IMR-90 (cell line): ENCODE data around the gene PRKCA. TPM values are rescaled to one million over a fixed set of nuclear protein-coding genes. Genes with fewer than 3 reads are reported as not detected.
A peak's percentile ranks its signal among the peaks of the same experiment; 100 is the strongest.

Experiments
- ATAC-seq: fragments of 200-7000 bp; cut with Tn5 transposase; 2 replicates; pipeline ENCODE4 v1.9.1; 2020; ENCODE audit warnings: low read depth, mild to moderate bottlenecking, moderate library complexity
- BruUV-seq: library from RNA; stranded (reverse); fragments of 400-500 nt; replicated peaks from 2 replicates; lab custom pipeline; 2021; lab: Mats Ljungman, UMichigan
- CTCF ChIA-PET: fragments of 300-600 bp; formaldehyde crosslinking; extraction: SDS; loops from one replicate; lab custom pipeline; 2021; ENCODE audit warnings: antibody characterized with exemption; lab: Yijun Ruan, JAX
- POLR2A ChIA-PET: fragments of 300-600 bp; sonication (Branson Sonifier 250); formaldehyde crosslinking; loops from one replicate; lab custom pipeline; 2022; ENCODE audit warnings: antibody characterized with exemption; ENCODE audit not compliant: unreplicated experiment; lab: Charles Lee
- DNase-seq: peaks from one replicate; pipeline ENCODE4 v3.0.0; 2013
- H2AFZ ChIP-seq: replicated peaks from 2 replicates; pipeline ENCODE3; 2013; ENCODE audit warnings: low read length, mild to moderate bottlenecking; ENCODE audit not compliant: poor library complexity
- H2AK5ac ChIP-seq: 2 replicates; pipeline ENCODE4 v1.6.1; 2013; ENCODE audit warnings: low read depth, low read length, inconsistent platforms
- H2AK9ac ChIP-seq: replicated peaks from 2 replicates; pipeline ENCODE3; 2013; ENCODE audit warnings: mild to moderate bottlenecking, low read depth, low read length, moderate library complexity; ENCODE audit not compliant: poor library complexity
- H2BK120ac ChIP-seq: 2 replicates; pipeline ENCODE4 v1.6.1; 2013; ENCODE audit warnings: low read depth, low read length, inconsistent platforms
- H2BK15ac ChIP-seq: 3 replicates; pipeline ENCODE4 v1.6.1; 2013; ENCODE audit warnings: low read depth, low read length, inconsistent platforms
- H2BK20ac ChIP-seq: 2 replicates; pipeline ENCODE4 v1.6.1; 2013; ENCODE audit warnings: low read depth, mild to moderate bottlenecking, inconsistent platforms, low read length, moderate library complexity
- H2BK5ac ChIP-seq: 2 replicates; pipeline ENCODE4 v1.6.1; 2013; ENCODE audit warnings: mild to moderate bottlenecking, low read depth, low read length, inconsistent platforms; ENCODE audit not compliant: poor library complexity, severe bottlenecking
- H3K14ac ChIP-seq: replicated peaks from 2 replicates; pipeline ENCODE4 v1.6.1; 2013; ENCODE audit warnings: low read depth, low read length, inconsistent platforms
- H3K18ac ChIP-seq: 2 replicates; pipeline ENCODE4 v1.6.1; 2013; ENCODE audit warnings: low read depth, low read length, control low read depth
- H3K23ac ChIP-seq: 2 replicates; pipeline ENCODE4 v1.6.1; 2013; ENCODE audit warnings: low read depth, low read length, inconsistent platforms
- H3K27ac ChIP-seq: 2 replicates; pipeline ENCODE4 v1.5.1; 2013; ENCODE audit warnings: mild to moderate bottlenecking, control low read depth, low read length; ENCODE audit not compliant: insufficient read depth
- H3K27me3 ChIP-seq: 2 replicates; pipeline ENCODE4 v1.6.1; 2013; ENCODE audit warnings: low read length; ENCODE audit not compliant: control insufficient read depth, insufficient read depth
- H3K36me3 ChIP-seq: 2 replicates; pipeline ENCODE4 v1.6.1; 2013; ENCODE audit warnings: low read length, mixed read lengths; ENCODE audit not compliant: control insufficient read depth, insufficient read depth
- H3K4ac ChIP-seq: 2 replicates; pipeline ENCODE4 v1.6.1; 2013; ENCODE audit warnings: low read depth, low read length, inconsistent platforms
- H3K4me1 ChIP-seq: 2 replicates; pipeline ENCODE4 v1.6.1; 2013; ENCODE audit warnings: low read length, mixed read lengths; ENCODE audit not compliant: control insufficient read depth, insufficient read depth
- H3K4me2 ChIP-seq: 2 replicates; pipeline ENCODE4 v1.6.1; 2013; ENCODE audit warnings: low read depth, mild to moderate bottlenecking, control low read depth, low read length, moderate library complexity
- H3K4me3 ChIP-seq: 2 replicates; pipeline ENCODE4 v1.5.1; 2013; ENCODE audit warnings: low read depth, mild to moderate bottlenecking, control low read depth, low read length, moderate library complexity; ENCODE audit not compliant: insufficient read depth
- H3K56ac ChIP-seq: 2 replicates; pipeline ENCODE4 v1.6.1; 2013; ENCODE audit warnings: low read length, inconsistent platforms; ENCODE audit not compliant: insufficient read depth; ENCODE audit errors: extremely low read depth
- H3K79me1 ChIP-seq, 2 experiments: 2 replicates each; pipeline ENCODE4 v1.6.1; 2013; ENCODE audit warnings: low read length in 2 of 2, inconsistent platforms in 1 of 2, low read depth in 1 of 2
- H3K9ac ChIP-seq: 2 replicates; pipeline ENCODE4 v1.6.1; 2013; ENCODE audit warnings: low read depth, low read length, control low read depth
- H3K9me1 ChIP-seq: 2 replicates; pipeline ENCODE4 v1.6.1; 2013; ENCODE audit warnings: low read length, inconsistent platforms; ENCODE audit not compliant: insufficient read depth
- H3K9me3 ChIP-seq: 2 replicates; pipeline ENCODE4 v1.6.1; 2013; ENCODE audit warnings: low read length; ENCODE audit not compliant: control insufficient read depth, insufficient read depth
- H4K20me1 ChIP-seq: 2 replicates; pipeline ENCODE4 v1.6.1; 2013; ENCODE audit warnings: low read length, inconsistent platforms; ENCODE audit not compliant: insufficient read depth
- H4K5ac ChIP-seq: 2 replicates; pipeline ENCODE4 v1.6.1; 2013; ENCODE audit warnings: mild to moderate bottlenecking, low read depth, low read length, control low read depth
- H4K8ac ChIP-seq, 2 experiments: 2 replicates each; pipeline ENCODE4 v1.6.1; 2013; ENCODE audit warnings: low read depth in 2 of 2, low read length in 2 of 2, control low read depth in 1 of 2, inconsistent platforms in 1 of 2
- H4K91ac ChIP-seq: 2 replicates; pipeline ENCODE4 v1.6.1; 2013; ENCODE audit warnings: low read depth, low read length, inconsistent platforms; ENCODE audit not compliant: insufficient read depth
- BHLHE40 ChIP-seq: fragments of 150-350 bp; IDR thresholded peaks from 2 replicates; pipeline ENCODE4 v1.6.1; 2016; ENCODE audit warnings: mild to moderate bottlenecking, low read depth, low read length
- CHD1 ChIP-seq: IDR thresholded peaks from 2 replicates; pipeline ENCODE4 v1.6.1; 2012; ENCODE audit warnings: low read depth, low read length, improper control_type of control experiment
- CTCF ChIP-seq: conservative IDR thresholded peaks from 2 replicates; pipeline ENCODE4 v1.5.1; 2012; ENCODE audit warnings: mild to moderate bottlenecking, low read depth, low read length, improper control_type of control experiment
- FOS ChIP-seq: fragments of 150-350 bp; IDR thresholded peaks from 2 replicates; pipeline ENCODE4 v1.6.1; 2016; ENCODE audit warnings: low read depth, low read length
- MAFK ChIP-seq: IDR thresholded peaks from 2 replicates; pipeline ENCODE4 v1.6.1; 2012; ENCODE audit warnings: low read depth, low read length, improper control_type of control experiment
- MAZ ChIP-seq: IDR thresholded peaks from 2 replicates; pipeline ENCODE4 v1.6.1; 2012; ENCODE audit warnings: low read depth, mild to moderate bottlenecking, low read length, improper control_type of control experiment, moderate library complexity, borderline replicate concordance
- RAD21 ChIP-seq: IDR thresholded peaks from 2 replicates; pipeline ENCODE4 v1.6.1; 2012; ENCODE audit warnings: low read length, improper control_type of control experiment
- SMC3 ChIP-seq: fragments of 150-350 bp; IDR thresholded peaks from 2 replicates; pipeline ENCODE4 v1.6.1; 2016; ENCODE audit warnings: low read depth, mild to moderate bottlenecking, antibody characterized with exemption, low read length, moderate library complexity
- WGBS, 2 experiments: methylation state at CpG; one replicate each; pipeline versions ENCODE4 v1.1.5 to v1.1.7; 2013; ENCODE audit warnings: missing lambda C conversion rate in 2 of 2; ENCODE audit not compliant: insufficient read length in 1 of 2; ENCODE audit errors: extremely low coverage in 2 of 2; 5-methylcytosine and 5-hydroxymethylcytosine counted together
- dilution Hi-C: fragments of 300-500 bp; cut with HindIII; formaldehyde crosslinking; loops from one replicate; pipeline ENCODE4 v1.14.3; 2018; ENCODE audit warnings: low sequenced_read_pairs; ENCODE audit not compliant: unreplicated experiment
- in situ Hi-C: fragments of 300-500 bp; cut with MboI; formaldehyde crosslinking; loops from 3 replicates; pipeline ENCODE4 v1.14.3; 2019; ENCODE audit warnings: low sequenced_read_pairs, inconsistent platforms, mixed read lengths
- intact Hi-C: fragments of 100-400 bp; cut with micrococcal nuclease; formaldehyde crosslinking; loops from 2 replicates; pipeline ENCODE4 v1.10.0; 2022
- polyA plus RNA-seq, 3 experiments: library from polyadenylated mRNA; depleted of rRNA; stranded (reverse); fragments of >200 nt; gene quantifications; 2 replicates each; pipeline ENCODE4 v1.2.3, GENCODE V29; 2012; ENCODE audit warnings: low replicate concordance in 1 of 3
- total RNA-seq: library from RNA; depleted of rRNA; stranded (reverse); fragments of >200 nt; gene quantifications from 2 replicates; pipeline ENCODE4 v1.2.3, GENCODE V29; 2012

PRKCA gene
- total and polyA plus RNA-seq, 2 of the 4 experiments (the other 2 are of a cell fraction): 31.0 to 46.0 TPM

- in situ Hi-C loops (no loop called here), dilution Hi-C loops (no loop called here), intact Hi-C loops (no loop called here)
- Histone ChIP-seq H3K4me1 (peaks cover 30% of the 10 kb centered on the region), H4K20me1 (peaks cover 31% of the 10 kb centered on the region), H3K4me2 (peak overlapping the region; percentile 54), H4K8ac (peak overlapping the region in 1 of 2 experiments; percentile 62; a peak in 1 of 4 replicates), H2AFZ (no peak overlapping the region), H2BK5ac (peak overlapping the region; percentile 59), H2BK15ac (no peak overlapping the region), H2AK9ac (peak overlapping the region; percentile 22), H3K14ac (peak overlapping the region; percentile 15), H3K9me3 (no peaks in the 10 kb centered on the region), H2BK120ac (peak overlapping the region; percentile 24), H2BK20ac (peak overlapping the region; percentile 41; the same call in 1 of the 2 replicates), H3K18ac (peak overlapping the region; percentile 39), H2AK5ac (peak overlapping the region; percentile 32; the same call in 1 of the 2 replicates), H3K79me1 (peaks cover 52 to 71% of the 10 kb centered on the region in 2 experiments), H3K4ac (peak overlapping the region; percentile 57), H3K27me3 (no peaks in the 10 kb centered on the region), H3K56ac (no peak overlapping the region), H3K9ac (0 out of 2 replicates have a peak overlapping the region, but pooled peaks have one; percentile 8), H3K9me1 (peaks cover 23% of the 10 kb centered on the region), H4K91ac (peak overlapping the region; percentile 51; the same call in 1 of the 2 replicates), H3K36me3 (0 out of 2 replicates have a peak, but pooled peaks cover 1% of the 10 kb centered on the region), H3K4me3 (no peak overlapping the region), H3K27ac (peak overlapping the region; percentile 54; the same call in 1 of the 2 replicates), H3K23ac (peak overlapping the region; percentile 11; the same call in 1 of the 2 replicates), H4K5ac (no peak overlapping the region; the same call in 1 of the 2 replicates)
- TF ChIP-seq FOS (peak; percentile 25; the same call in 1 of the 2 replicates), SMC3 (0 out of 2 replicates have a peak, but pooled peaks have one; percentile 16), BHLHE40 (no peak; the same call in 1 of the 2 replicates), CTCF (peak; percentile 27; the same call in 1 of the 2 replicates), CHD1 (no peak), RAD21 (peak; percentile 45), MAZ (no peak), MAFK (0 out of 2 replicates have a peak, but pooled peaks have one; percentile 16)
- ATAC-seq: peak; percentile 92
- no TSS peak for BruUV-seq
- ChIA-PET CTCF (interaction anchor here (1.0 kb wide), 1 partner anchor 12 kb away, joined by 3 read pairs; no protein-coding TSS in a partner anchor), POLR2A (no interaction called here)
- peak; percentile 91 for DNase-seq
- no CpG with 5 or more reads among the region's 6 CpGs for WGBS, 2 experiments
Observed at GRCh38 chr17:66523378-66524200, 221.2 kb downstream of the PRKCA start.
